ENCODE data around the gene USP12. TPM values are rescaled to one million over a fixed set of nuclear protein-coding genes. Genes with fewer than 3 reads are reported as not detected.

Gene USP12
- total RNA-seq, 1 donor from 2014 or later = 24.9 TPM

DNA sequence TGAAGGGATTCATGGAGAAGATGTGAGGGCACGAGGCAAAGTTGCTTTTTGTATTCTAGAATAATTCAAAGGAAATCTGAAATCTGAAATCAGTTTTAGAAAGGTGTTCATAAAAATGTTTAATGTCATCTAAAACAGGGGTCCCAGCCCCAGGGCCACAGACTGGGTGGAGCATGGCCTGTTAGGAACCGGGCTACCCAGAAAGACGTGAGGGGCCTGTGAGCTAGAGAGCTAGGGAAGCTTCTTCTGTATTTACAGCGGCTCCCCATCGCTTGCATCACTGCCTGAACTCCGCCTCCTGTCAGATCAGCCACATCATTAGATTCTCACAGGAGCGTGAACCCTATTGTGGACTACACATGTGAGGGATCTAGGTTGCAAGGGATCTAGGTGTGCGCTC is 151.2 kb downstream of the USP12 start:
- TF ChIP-seq CTCF (IDR thresholded peaks at IDR 0.05; ENCODE audit: partially characterized antibody, unreplicated experiment) = no peak
- Mint-ChIP-seq H3K9me3 (ENCODE audit: unreplicated experiment) (peaks cover 4% of the 10 kb centered on the region), H3K36me3 (ENCODE audit: unreplicated experiment) (no peaks in the 10 kb centered on the region), H3K27ac (ENCODE audit: unreplicated experiment) (no peak overlapping the region), H3K27me3 (ENCODE audit: unreplicated experiment) (peaks cover 2% of the 10 kb centered on the region), H3K4me1 (ENCODE audit: low read depth, unreplicated experiment) (peaks cover 2% of the 10 kb centered on the region), H3K4me3 (ENCODE audit: unreplicated experiment) (no peak overlapping the region)
- no peak for DNase-seq

GRCh38 chr13:27018882-27019281 is 152.7 kb downstream of the USP12 start:
- H3K4me3 Mint-ChIP-seq (ENCODE audit: unreplicated experiment) = no peak overlapping the region
- H3K27me3 Mint-ChIP-seq (ENCODE audit: unreplicated experiment) = peaks cover 2% of the 10 kb centered on the region
- DNase-seq = no peak
- H3K9me3 Mint-ChIP-seq (ENCODE audit: unreplicated experiment) = peaks cover 4% of the 10 kb centered on the region
- H3K4me1 Mint-ChIP-seq (ENCODE audit: low read depth, unreplicated experiment) = peaks cover 8% of the 10 kb centered on the region
- no peak overlapping the region for H3K27ac Mint-ChIP-seq (ENCODE audit: unreplicated experiment)
- no peaks in the 10 kb centered on the region for H3K36me3 Mint-ChIP-seq (ENCODE audit: unreplicated experiment)
- TF ChIP-seq CTCF (IDR thresholded peaks at IDR 0.05; ENCODE audit: partially characterized antibody, unreplicated experiment) = no peak

- Mint-ChIP-seq H3K36me3 (ENCODE audit: unreplicated experiment) (no peaks in the 10 kb centered on the region), H3K4me1 (ENCODE audit: low read depth, unreplicated experiment) (peaks cover 8% of the 10 kb centered on the region), H3K4me3 (ENCODE audit: unreplicated experiment) (no peak overlapping the region), H3K27me3 (ENCODE audit: unreplicated experiment) (peaks cover 2% of the 10 kb centered on the region), H3K27ac (ENCODE audit: unreplicated experiment) (no peak overlapping the region), H3K9me3 (ENCODE audit: unreplicated experiment) (peaks cover 4% of the 10 kb centered on the region)
- no peak for TF ChIP-seq CTCF (IDR thresholded peaks at IDR 0.05; ENCODE audit: partially characterized antibody, unreplicated experiment)
- no peak for DNase-seq
These were observed 153.2 kb downstream of the USP12 start for GRCh38 chr13:27018344-27018861.

DNA sequence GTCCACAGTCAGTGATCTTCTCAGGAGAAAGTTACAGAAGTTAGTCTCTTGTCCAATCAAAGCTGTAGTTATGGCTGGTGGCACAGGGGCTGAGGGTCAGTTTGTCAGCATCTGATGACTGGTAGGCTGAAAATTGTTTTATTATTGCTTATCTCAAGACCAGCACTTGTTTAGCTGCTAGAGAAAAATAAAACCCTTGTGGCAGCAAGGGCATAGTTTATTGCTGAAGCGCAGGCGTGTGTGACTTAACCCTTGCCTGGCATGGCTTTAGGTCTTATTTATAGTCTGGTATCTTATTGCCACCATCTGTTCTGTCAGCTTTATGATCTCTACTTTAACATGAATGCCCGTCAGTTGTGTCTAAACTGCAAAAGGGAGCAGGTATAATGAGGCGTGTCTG is 154.7 kb downstream of the USP12 start:
- no peak for DNase-seq
- Mint-ChIP-seq H3K4me3 (ENCODE audit: unreplicated experiment) (no peak overlapping the region), H3K4me1 (ENCODE audit: low read depth, unreplicated experiment) (peaks cover 8% of the 10 kb centered on the region), H3K36me3 (ENCODE audit: unreplicated experiment) (no peaks in the 10 kb centered on the region), H3K9me3 (ENCODE audit: unreplicated experiment) (peaks cover 2% of the 10 kb centered on the region), H3K27ac (ENCODE audit: unreplicated experiment) (no peak overlapping the region), H3K27me3 (ENCODE audit: unreplicated experiment) (peaks cover 2% of the 10 kb centered on the region)
- TF ChIP-seq CTCF (IDR thresholded peaks at IDR 0.05; ENCODE audit: partially characterized antibody, unreplicated experiment) = no peak

Other genes starting within 250 kb of the USP12 start
- 478 TPM for gene RPL21, start 79.7 kb upstream of the USP12 start, total RNA-seq (ENCODE audit: unreplicated experiment)
- 1.8 TPM for gene RASL11A, start 99.0 kb upstream of the USP12 start, total RNA-seq (ENCODE audit: unreplicated experiment)

Measured in glutamatergic neuron (in vitro differentiated cells).